HepG2 (cell line): ENCODE data around the gene AP1S3.

ENCODE experiments used
- BORCS8-MEF2B ChIP-seq: sonication (generic); formaldehyde crosslinking; IDR thresholded peaks from 2 replicates; pipeline ENCODE4 v1.8.0; 2022; ENCODE audit warnings: mild to moderate bottlenecking, missing genetic modification reagents
- EZH2 ChIP-seq: conservative IDR thresholded peaks from 2 replicates; pipeline ENCODE4 v1.6.1; 2012; ENCODE audit warnings: mild to moderate bottlenecking, low read depth, low read length, moderate library complexity
- TF ChIP-seq, protein P1 (sequence below): sonication (generic); formaldehyde crosslinking; IDR thresholded peaks from 2 replicates; pipeline ENCODE4 v1.5.0; 2020; ENCODE audit warnings: mild to moderate bottlenecking, missing genetic modification reagents, moderate library complexity
- TF ChIP-seq, protein P2 (sequence below): sonication (generic); formaldehyde crosslinking; IDR thresholded peaks from 2 replicates; pipeline ENCODE4 v1.5.0; 2020; ENCODE audit warnings: missing genetic modification reagents

DNA sequence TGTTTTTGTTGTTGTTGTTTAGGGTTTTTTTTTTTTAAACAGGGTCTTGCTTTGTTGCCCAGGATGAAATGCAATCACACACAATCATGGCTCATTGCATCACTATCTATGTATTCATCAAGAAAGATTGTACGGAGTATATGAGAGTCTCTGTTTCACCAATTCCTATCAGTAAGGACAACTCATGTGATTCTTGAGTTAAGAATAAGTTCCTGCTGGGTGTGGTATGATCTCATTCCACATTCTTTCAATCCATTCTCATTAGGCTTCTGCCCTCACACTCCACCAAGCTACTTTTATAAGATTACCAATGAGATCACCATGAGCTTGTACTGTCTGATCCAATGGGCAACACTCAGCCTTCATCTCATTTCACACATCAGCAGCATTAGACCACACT is 9.1 kb upstream of the AP1S3 start:
- TF ChIP-seq, protein P1, sequence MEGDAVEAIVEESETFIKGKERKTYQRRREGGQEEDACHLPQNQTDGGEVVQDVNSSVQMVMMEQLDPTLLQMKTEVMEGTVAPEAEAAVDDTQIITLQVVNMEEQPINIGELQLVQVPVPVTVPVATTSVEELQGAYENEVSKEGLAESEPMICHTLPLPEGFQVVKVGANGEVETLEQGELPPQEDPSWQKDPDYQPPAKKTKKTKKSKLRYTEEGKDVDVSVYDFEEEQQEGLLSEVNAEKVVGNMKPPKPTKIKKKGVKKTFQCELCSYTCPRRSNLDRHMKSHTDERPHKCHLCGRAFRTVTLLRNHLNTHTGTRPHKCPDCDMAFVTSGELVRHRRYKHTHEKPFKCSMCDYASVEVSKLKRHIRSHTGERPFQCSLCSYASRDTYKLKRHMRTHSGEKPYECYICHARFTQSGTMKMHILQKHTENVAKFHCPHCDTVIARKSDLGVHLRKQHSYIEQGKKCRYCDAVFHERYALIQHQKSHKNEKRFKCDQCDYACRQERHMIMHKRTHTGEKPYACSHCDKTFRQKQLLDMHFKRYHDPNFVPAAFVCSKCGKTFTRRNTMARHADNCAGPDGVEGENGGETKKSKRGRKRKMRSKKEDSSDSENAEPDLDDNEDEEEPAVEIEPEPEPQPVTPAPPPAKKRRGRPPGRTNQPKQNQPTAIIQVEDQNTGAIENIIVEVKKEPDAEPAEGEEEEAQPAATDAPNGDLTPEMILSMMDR (CRISPR knock-in tag) = no peak
- TF ChIP-seq BORCS8-MEF2B (CRISPR knock-in tag) = no peak
- no peak for TF ChIP-seq EZH2
- TF ChIP-seq, protein P2, sequence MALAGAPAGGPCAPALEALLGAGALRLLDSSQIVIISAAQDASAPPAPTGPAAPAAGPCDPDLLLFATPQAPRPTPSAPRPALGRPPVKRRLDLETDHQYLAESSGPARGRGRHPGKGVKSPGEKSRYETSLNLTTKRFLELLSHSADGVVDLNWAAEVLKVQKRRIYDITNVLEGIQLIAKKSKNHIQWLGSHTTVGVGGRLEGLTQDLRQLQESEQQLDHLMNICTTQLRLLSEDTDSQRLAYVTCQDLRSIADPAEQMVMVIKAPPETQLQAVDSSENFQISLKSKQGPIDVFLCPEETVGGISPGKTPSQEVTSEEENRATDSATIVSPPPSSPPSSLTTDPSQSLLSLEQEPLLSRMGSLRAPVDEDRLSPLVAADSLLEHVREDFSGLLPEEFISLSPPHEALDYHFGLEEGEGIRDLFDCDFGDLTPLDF = no peak
